Stomach (tissue), 9 donors: Measurements from ENCODE around the gene TCFL5. TPM values are rescaled to one million over a fixed set of nuclear protein-coding genes. Genes with fewer than 3 reads are reported as not detected.

Source experiments
- DNase-seq, 2 donors: peaks; one replicate each; pipeline versions ENCODE4 v3.0.0 to v3.0.0-alpha.2; 2013 to 2019
- H3K27ac ChIP-seq, 5 donors: fragments of 200-600 bp in 4 of 5; sonication (generic) in 4 of 5; one replicate each; pipeline ENCODE4 v1.5.1; 2013 to 2019; ENCODE audit warnings: mild to moderate bottlenecking in 1 of 5, moderate library complexity in 1 of 5
- H3K27me3 ChIP-seq, 3 donors: fragments of 200-600 bp; sonication (generic); one replicate each; pipeline ENCODE4 v1.5.1; 2017 to 2019; ENCODE audit warnings: mixed run types in 1 of 3
- H3K36me3 ChIP-seq, 4 donors: fragments of 200-600 bp; sonication (generic); 1 replicate in 3 of 4; 2 replicates in 1 of 4; pipeline ENCODE4 v1.5.1; 2016 to 2019
- H3K4me1 ChIP-seq, 4 donors: fragments of 200-600 bp; sonication (generic); one replicate each; pipeline ENCODE4 v1.5.1; 2016 to 2019
- H3K4me3 ChIP-seq, 4 donors: fragments of 200-600 bp; sonication (generic) in 3 of 4; one replicate each; pipeline ENCODE4 v1.5.1; 2016 to 2019; ENCODE audit warnings: mild to moderate bottlenecking in 1 of 4
- H3K9me3 ChIP-seq, 4 donors: fragments of 200-600 bp; sonication (generic); one replicate each; pipeline ENCODE4 v1.5.1; 2016 to 2019
- EP300 ChIP-seq: sonication (generic); formaldehyde crosslinking; IDR thresholded peaks from one replicate; pipeline ENCODE4 v1.6.1; 2017; ENCODE audit warnings: antibody characterized with exemption
- POLR2A ChIP-seq, 4 donors: fragments of 450-650 bp; IDR thresholded peaks; one replicate each; pipeline ENCODE4 v1.6.1; 2016; ENCODE audit warnings: antibody characterized with exemption in 4 of 4, control low read depth in 2 of 4, mild to moderate bottlenecking in 1 of 4, moderate library complexity in 1 of 4
- POLR2AphosphoS5 ChIP-seq, 3 donors: sonication (generic); formaldehyde crosslinking; IDR thresholded peaks; one replicate each; pipeline ENCODE4 v1.6.1; 2016; ENCODE audit warnings: antibody characterized with exemption in 3 of 3
- WGBS, 5 donors: extraction: QIAGEN DNeasy Blood & Tissue Kit in 3 of 5; methylation state at CpG; one replicate each; pipeline versions ENCODE4 v1.1.5 to v1.1.7; 2013 to 2018; 5-methylcytosine and 5-hydroxymethylcytosine counted together
- intact Hi-C: fragments of 100-400 bp; cut with DNase I; formaldehyde crosslinking; loops from one replicate; pipeline ENCODE4 v1.15.1; 2023; ENCODE audit warnings: low total_unique reads
- polyA plus RNA-seq, 3 donors: library from polyadenylated mRNA; stranded (reverse); fragments of 200-250 nt; gene quantifications; one replicate each; pipeline ENCODE4 v1.2.3, GENCODE V29; 2013
- total RNA-seq, 5 donors: library from RNA; depleted of rRNA; stranded (reverse); fragments of >200 nt; gene quantifications; one replicate each; pipeline versions ENCODE4 v1.1.0 to v1.2.3, GENCODE V29; 2014 to 2016
- TF ChIP-seq, protein P1 (sequence below), 7 experiments: fragments of 450-650 bp in 4 of 7; fragments of 200-600 bp in 3 of 7; sonication (generic) in 3 of 7; IDR thresholded peaks; one replicate each; pipeline ENCODE4 v1.5.1; 2016 to 2019; ENCODE audit warnings: antibody characterized with exemption in 7 of 7, control low read depth in 2 of 7, mild to moderate bottlenecking in 1 of 7
- donor health status: healthy with polysubstance abuse.
- donor health status: Bipolar disorder and iron deficiency.
- donor health status: healthy.

The TCFL5 gene
- total and polyA plus RNA-seq, 8 donors, result 3.0 to 29.5 (median 5.7) TPM

- Histone ChIP-seq H3K4me3 (no peak overlapping the region), H3K27ac (peak overlapping the region in 2 of 5 donors; percentile 44 to 57), H3K4me1 (peaks cover 0 to 18% (median 10%) of the 10 kb centered on the region in 4 donors), H3K36me3 (peaks cover 54 to 70% (median 63%) of the 10 kb centered on the region in 4 donors), H3K9me3 (no peaks in the 10 kb centered on the region), H3K27me3 (no peaks in the 10 kb centered on the region)
- DNase-seq, result no peak
- TF ChIP-seq POLR2A (IDR thresholded peaks at IDR 0.05), result no peak
- TF ChIP-seq, protein P1, sequence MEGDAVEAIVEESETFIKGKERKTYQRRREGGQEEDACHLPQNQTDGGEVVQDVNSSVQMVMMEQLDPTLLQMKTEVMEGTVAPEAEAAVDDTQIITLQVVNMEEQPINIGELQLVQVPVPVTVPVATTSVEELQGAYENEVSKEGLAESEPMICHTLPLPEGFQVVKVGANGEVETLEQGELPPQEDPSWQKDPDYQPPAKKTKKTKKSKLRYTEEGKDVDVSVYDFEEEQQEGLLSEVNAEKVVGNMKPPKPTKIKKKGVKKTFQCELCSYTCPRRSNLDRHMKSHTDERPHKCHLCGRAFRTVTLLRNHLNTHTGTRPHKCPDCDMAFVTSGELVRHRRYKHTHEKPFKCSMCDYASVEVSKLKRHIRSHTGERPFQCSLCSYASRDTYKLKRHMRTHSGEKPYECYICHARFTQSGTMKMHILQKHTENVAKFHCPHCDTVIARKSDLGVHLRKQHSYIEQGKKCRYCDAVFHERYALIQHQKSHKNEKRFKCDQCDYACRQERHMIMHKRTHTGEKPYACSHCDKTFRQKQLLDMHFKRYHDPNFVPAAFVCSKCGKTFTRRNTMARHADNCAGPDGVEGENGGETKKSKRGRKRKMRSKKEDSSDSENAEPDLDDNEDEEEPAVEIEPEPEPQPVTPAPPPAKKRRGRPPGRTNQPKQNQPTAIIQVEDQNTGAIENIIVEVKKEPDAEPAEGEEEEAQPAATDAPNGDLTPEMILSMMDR (IDR thresholded peaks at IDR 0.05), result no peak
- TF ChIP-seq POLR2AphosphoS5 (IDR thresholded peaks at IDR 0.05), result no peak
- no peak for TF ChIP-seq EP300
- intact Hi-C loops, result no loop called here
- 75 to 81% (median 76%) methylated on average over 7 of the region's 7 CpGs for WGBS, 5 donors
Observed at GRCh38 chr20:62886709-62887058, 25.1 kb upstream of the TCFL5 start.

- TF ChIP-seq, protein P1 (IDR thresholded peaks at IDR 0.05), result no peak
- TF ChIP-seq EP300, result no peak
- TF ChIP-seq POLR2A (IDR thresholded peaks at IDR 0.05), result no peak
- TF ChIP-seq POLR2AphosphoS5 (IDR thresholded peaks at IDR 0.05), result no peak
- H3K9me3 ChIP-seq, result no peaks in the 10 kb centered on the region
- no peak for DNase-seq
- H3K27me3 ChIP-seq, result no peaks in the 10 kb centered on the region
- peak overlapping the region in 1 of 5 donors; percentile 18 for H3K27ac ChIP-seq
- H3K4me3 ChIP-seq, result no peak overlapping the region
- peaks cover 53 to 70% (median 63%) of the 10 kb centered on the region in 4 donors for H3K36me3 ChIP-seq
- intact Hi-C loops, result no loop called here
- 80 to 86% (median 83%) methylated on average over 21 to 23 of the region's 23 CpGs for WGBS, 5 donors
- peaks cover 0 to 18% (median 10%) of the 10 kb centered on the region in 4 donors for H3K4me1 ChIP-seq
Observed at GRCh38 chr20:62885896-62886708, 24.5 kb upstream of the TCFL5 start.

DNA sequence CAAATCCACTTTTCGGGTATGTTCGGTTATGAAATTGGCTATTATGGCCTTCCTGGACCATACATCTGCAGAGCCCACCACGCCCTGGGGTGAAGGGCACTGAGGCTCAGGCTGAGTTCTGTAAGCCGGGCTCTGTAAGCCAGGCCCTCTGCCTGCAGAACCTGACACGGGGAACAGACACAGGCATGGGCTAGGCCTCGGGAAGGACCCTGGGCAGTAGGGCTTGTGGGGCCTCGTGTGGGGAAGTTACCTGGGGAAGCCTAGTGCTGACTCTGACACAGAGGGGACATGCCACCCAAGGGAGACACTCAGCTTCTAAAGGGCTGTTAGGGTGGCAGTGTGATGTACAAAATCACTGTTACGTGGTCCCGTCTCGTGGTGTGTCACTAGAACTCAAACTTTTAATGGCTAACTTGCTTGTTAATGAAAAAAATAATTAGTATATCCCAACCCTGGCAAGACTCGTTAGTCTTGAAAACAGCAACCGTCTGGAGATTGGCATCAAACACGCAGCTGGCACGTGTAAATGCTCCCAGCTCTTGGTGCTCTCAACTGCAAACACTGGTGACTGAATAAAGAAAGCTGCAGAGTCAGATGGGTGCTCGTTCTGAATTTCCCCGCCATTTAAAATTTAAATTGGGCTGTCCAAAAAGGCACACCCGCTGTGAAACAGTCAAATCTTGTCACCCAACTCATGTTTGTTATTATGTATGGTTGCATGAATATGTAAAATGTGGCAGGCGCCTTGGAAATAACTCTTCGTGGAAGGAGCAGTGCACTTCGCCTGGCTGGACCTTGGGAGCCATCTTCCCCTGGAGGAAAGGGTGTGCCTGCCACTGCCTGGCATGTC, 23.6 kb upstream of the TCFL5 start:
- intact Hi-C loops, result no loop called here
- Histone ChIP-seq H3K9me3 (no peaks in the 10 kb centered on the region), H3K27ac (no peak overlapping the region), H3K4me3 (no peak overlapping the region), H3K4me1 (peaks cover 0 to 18% (median 10%) of the 10 kb centered on the region in 4 donors), H3K27me3 (no peaks in the 10 kb centered on the region), H3K36me3 (peaks cover 48 to 70% (median 63%) of the 10 kb centered on the region in 4 donors)
- DNase-seq, result no peak
- no peak for TF ChIP-seq POLR2A (IDR thresholded peaks at IDR 0.05)
- no peak for TF ChIP-seq EP300
- no peak for TF ChIP-seq POLR2AphosphoS5 (IDR thresholded peaks at IDR 0.05)
- TF ChIP-seq, protein P1 (IDR thresholded peaks at IDR 0.05), result no peak
- WGBS, 5 donors, result 77 to 83% (median 79%) methylated on average over 20 of the region's 20 CpGs

GRCh38 chr20:62884556-62884955, 22.9 kb upstream of the TCFL5 start:
- H3K9me3 ChIP-seq, result no peaks in the 10 kb centered on the region
- H3K27ac ChIP-seq, result no peak overlapping the region
- no peak for DNase-seq
- whole genome bisulfite sequencing, 5 donors, result 74 to 81% (median 77%) methylated on average over 7 to 8 of the region's 8 CpGs
- no peak overlapping the region for H3K4me3 ChIP-seq
- TF ChIP-seq POLR2A (IDR thresholded peaks at IDR 0.05) (no peak), POLR2AphosphoS5 (IDR thresholded peaks at IDR 0.05) (no peak), EP300 (no peak)
- TF ChIP-seq, protein P1 (IDR thresholded peaks at IDR 0.05), result no peak
- H3K4me1 ChIP-seq, result peaks cover 0 to 18% (median 10%) of the 10 kb centered on the region in 4 donors
- no peaks in the 10 kb centered on the region for H3K27me3 ChIP-seq
- peaks cover 45 to 70% (median 63%) of the 10 kb centered on the region in 4 donors for H3K36me3 ChIP-seq
- intact Hi-C loops, result no loop called here
